ENCODE measurements around the gene ASTN2. TPM values are rescaled to one million over a fixed set of nuclear protein-coding genes. Genes with fewer than 3 reads are reported as not detected.

Gene ASTN2
- total RNA-seq, 4 donors from 2014 or later: 4.0 to 7.0 (median 4.9) TPM

DNA sequence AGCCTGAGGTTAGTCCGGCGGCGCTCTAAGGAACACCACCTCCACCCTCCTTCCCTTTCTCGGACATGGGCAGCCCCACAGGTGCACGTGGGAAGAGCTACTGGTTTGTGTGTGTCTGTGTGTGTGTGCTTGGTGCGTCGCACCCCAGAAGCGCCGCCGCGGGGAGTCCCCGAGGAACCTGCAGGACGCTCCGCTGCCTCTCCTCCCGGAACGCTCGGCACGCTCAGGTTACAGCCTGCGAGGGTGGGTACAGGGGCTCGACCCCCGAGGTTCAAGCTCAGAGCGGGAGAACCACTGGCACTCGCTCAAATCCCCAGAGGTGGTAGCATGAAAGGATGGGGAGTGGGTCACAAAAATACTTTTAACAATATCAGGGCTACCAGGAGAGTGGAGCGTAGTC is 2.0 kb downstream of the ASTN2 start:
- no peak for ATAC-seq
- 27 to 29% methylated on average over 4 to 5 of the region's 24 CpGs for WGBS, 2 donors (ENCODE audit: low coverage in 1 of 2)

DNA sequence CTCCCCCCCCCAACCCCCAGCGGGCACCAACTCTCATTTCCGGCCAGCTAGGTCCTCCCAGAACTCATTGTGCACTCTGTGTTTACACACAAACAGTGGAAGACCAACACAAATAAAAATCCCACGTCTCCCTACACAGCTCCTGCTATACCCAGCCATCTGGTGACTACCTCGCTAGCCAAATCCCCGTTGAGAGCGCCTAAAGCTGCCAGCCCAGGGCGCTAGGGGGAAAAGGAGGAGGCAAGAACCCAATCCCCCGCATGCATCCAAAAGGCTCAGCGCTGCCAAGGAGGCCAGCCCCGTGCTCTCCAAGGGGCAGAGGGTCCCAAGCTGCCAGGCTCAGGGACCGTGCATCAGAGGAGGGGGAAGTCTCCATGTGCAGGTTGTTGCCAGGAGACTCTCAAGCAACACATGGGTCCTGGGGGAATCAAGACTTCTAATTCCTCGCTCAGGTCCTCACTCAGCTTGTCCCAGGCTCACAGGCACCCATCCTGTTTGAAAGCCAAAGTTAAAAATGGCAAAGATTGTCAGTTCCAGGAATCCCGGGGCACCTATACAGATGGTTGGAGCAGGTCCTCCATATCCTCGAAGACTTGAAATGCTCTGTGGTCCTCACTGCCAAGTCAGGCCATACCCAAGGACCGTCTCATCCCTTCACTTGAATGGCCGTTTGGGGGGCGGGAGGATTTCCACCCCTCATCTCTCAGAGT is 2.7 kb downstream of the ASTN2 start:
- Histone ChIP-seq H3K4me3 (no peak overlapping the region), H3K36me3 (no peaks in the 10 kb centered on the region), H3K27me3 (peaks cover 81% of the 10 kb centered on the region), H3K27ac (no peak overlapping the region), H3K4me1 (peaks cover 0 to 27% (median 6%) of the 10 kb centered on the region in 3 donors), H3K9me3 (no peaks in the 10 kb centered on the region)
- TF ChIP-seq EP300 (IDR thresholded peaks at IDR 0.05): no peak
- TF ChIP-seq, protein P1, sequence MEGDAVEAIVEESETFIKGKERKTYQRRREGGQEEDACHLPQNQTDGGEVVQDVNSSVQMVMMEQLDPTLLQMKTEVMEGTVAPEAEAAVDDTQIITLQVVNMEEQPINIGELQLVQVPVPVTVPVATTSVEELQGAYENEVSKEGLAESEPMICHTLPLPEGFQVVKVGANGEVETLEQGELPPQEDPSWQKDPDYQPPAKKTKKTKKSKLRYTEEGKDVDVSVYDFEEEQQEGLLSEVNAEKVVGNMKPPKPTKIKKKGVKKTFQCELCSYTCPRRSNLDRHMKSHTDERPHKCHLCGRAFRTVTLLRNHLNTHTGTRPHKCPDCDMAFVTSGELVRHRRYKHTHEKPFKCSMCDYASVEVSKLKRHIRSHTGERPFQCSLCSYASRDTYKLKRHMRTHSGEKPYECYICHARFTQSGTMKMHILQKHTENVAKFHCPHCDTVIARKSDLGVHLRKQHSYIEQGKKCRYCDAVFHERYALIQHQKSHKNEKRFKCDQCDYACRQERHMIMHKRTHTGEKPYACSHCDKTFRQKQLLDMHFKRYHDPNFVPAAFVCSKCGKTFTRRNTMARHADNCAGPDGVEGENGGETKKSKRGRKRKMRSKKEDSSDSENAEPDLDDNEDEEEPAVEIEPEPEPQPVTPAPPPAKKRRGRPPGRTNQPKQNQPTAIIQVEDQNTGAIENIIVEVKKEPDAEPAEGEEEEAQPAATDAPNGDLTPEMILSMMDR (IDR thresholded peaks at IDR 0.05): no peak
- TF ChIP-seq POLR2AphosphoS5 (IDR thresholded peaks at IDR 0.05): no peak
- no peak for TF ChIP-seq POLR2A (IDR thresholded peaks at IDR 0.05)
- ATAC-seq: no peak
- WGBS, 2 donors (ENCODE audit: low coverage in 1 of 2): 40 to 67% methylated on average over 1 of the region's 17 CpGs

More for the DNA sequence above, 2.0 kb downstream of the ASTN2 start:
- H3K4me1 ChIP-seq: peaks cover 0 to 27% (median 6%) of the 10 kb centered on the region in 3 donors
- TF ChIP-seq EP300 (IDR thresholded peaks at IDR 0.05) (no peak), POLR2A (IDR thresholded peaks at IDR 0.05) (no peak), POLR2AphosphoS5 (IDR thresholded peaks at IDR 0.05) (no peak)
- TF ChIP-seq, protein P1 (IDR thresholded peaks at IDR 0.05): no peak
- peak overlapping the region in 1 of 2 donors; percentile 55 for H3K4me3 ChIP-seq
- no peaks in the 10 kb centered on the region for H3K36me3 ChIP-seq
- H3K27ac ChIP-seq: no peak overlapping the region
- no peaks in the 10 kb centered on the region for H3K9me3 ChIP-seq
- H3K27me3 ChIP-seq: peaks cover 83% of the 10 kb centered on the region

DNA sequence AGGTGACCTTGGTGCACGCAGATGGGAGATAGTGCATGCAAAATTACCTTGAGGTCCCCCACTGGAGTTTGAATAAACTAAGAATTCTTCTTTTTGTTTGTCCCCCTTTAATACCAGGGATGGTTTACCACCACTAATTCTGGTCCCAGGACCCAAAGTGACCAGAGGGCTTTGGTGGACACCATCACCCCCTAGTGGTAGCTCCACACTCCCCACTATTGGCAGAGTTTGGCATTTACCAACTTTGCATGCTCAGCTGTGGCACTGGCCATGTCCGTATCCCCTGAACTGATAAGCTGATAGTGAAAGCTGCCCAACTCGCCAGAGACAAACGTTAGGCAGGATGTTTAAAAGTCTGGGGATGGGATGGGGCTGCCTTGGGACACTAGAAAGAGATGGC is 3.3 kb downstream of the ASTN2 start:
- Histone ChIP-seq H3K9me3 (no peaks in the 10 kb centered on the region), H3K27ac (no peak overlapping the region), H3K27me3 (peaks cover 80% of the 10 kb centered on the region), H3K4me3 (no peak overlapping the region), H3K4me1 (peaks cover 0 to 27% (median 6%) of the 10 kb centered on the region in 3 donors), H3K36me3 (no peaks in the 10 kb centered on the region)
- no peak for TF ChIP-seq POLR2A (IDR thresholded peaks at IDR 0.05)
- TF ChIP-seq, protein P1 (IDR thresholded peaks at IDR 0.05): peak in 2 of 4 experiments; percentile 33 to 50
- no peak for ATAC-seq
- WGBS, 2 donors (ENCODE audit: low coverage in 1 of 2): 7 to 75% methylated on average over 1 to 4 of the region's 4 CpGs

DNA sequence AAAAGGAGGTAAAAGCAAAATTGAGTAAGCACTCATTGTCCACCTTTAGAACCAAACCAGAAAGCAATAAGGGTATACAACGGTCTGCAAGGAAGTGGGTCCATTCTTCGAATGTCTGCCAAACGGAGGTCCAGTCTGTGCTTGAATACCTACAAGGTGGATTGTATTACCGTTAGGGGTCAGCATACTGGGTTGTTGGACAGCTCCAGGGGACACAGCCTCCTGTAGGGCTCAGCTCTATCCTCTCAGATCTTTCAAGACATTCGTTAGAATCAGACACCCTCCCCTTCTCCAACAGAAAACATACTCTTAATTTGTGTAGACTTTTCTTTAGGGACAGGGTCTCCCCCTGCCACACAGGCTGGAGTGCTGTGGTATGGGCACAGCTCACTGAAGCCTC is 5.5 kb downstream of the ASTN2 start:
- peaks cover 66% of the 10 kb centered on the region for H3K27me3 ChIP-seq
- H3K4me3 ChIP-seq: no peak overlapping the region
- H3K27ac ChIP-seq: no peak overlapping the region
- WGBS, 2 donors (ENCODE audit: low coverage in 1 of 2): 48 to 68% methylated on average over 5 of the region's 5 CpGs
- TF ChIP-seq, protein P1 (IDR thresholded peaks at IDR 0.05): no peak
- TF ChIP-seq POLR2AphosphoS5 (IDR thresholded peaks at IDR 0.05): no peak
- no peak for TF ChIP-seq POLR2A (IDR thresholded peaks at IDR 0.05)
- H3K9me3 ChIP-seq: no peaks in the 10 kb centered on the region
- no peak for ATAC-seq
- no peaks in the 10 kb centered on the region for H3K36me3 ChIP-seq
- peaks cover 0 to 15% (median 6%) of the 10 kb centered on the region in 3 donors for H3K4me1 ChIP-seq

DNA sequence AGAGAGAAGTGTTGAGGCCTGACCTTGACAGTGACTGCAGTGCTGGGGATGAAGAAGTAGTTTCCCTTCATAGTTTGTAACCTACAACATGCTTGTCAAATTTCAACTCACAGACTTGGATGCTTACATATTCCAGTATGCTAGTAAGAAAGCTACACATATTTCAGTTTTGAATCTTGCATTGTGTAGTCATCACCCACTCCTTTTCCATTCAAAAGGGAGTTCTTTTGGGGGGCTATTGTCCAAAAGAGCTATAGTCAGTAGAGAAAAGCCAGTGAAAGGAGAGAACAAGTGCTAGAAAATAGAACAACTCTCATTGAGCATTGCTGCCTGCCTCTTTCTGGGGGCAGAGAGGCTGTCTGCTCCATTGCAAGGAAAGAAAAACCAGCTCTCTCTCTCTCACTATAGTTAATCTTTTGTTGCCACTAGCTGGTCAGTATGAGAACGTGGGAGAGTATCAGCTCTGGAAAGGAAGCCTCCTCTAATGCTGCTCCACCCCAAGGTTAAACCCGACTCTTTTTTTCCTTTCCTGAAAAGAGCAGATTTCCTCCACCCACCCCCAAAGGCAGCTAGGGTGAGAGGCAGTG is 7.3 kb downstream of the ASTN2 start:
- TF ChIP-seq, protein P1 (IDR thresholded peaks at IDR 0.05): no peak
- TF ChIP-seq POLR2A (IDR thresholded peaks at IDR 0.05) (no peak), EP300 (IDR thresholded peaks at IDR 0.05) (no peak), POLR2AphosphoS5 (IDR thresholded peaks at IDR 0.05) (no peak)
- Histone ChIP-seq H3K27ac (no peak overlapping the region), H3K27me3 (peaks cover 63% of the 10 kb centered on the region), H3K9me3 (no peaks in the 10 kb centered on the region), H3K4me1 (no peaks in the 10 kb centered on the region), H3K4me3 (no peak overlapping the region), H3K36me3 (no peaks in the 10 kb centered on the region)
- 0% methylated on average over 1 of the region's 2 CpGs; no CpG with 5 or more reads in 1 of the 2 donors for WGBS, 2 donors (ENCODE audit: low coverage in 1 of 2)
- ATAC-seq: no peak
